Aorta (tissue), 5 donors: ENCODE results near the gene MYL5. TPM values are rescaled to one million over a fixed set of nuclear protein-coding genes. Genes with fewer than 3 reads are reported as not detected.
A peak's percentile ranks its signal among the peaks of the same experiment; 100 is the strongest.
"Not testable (repeated sequence)": the region's sequence is repeated elsewhere in the genome, so short reads cannot be mapped to it uniquely, and the experiment has no call there.

Experiments used
- ATAC-seq: fragments of 200-7000 bp; cut with Tn5 transposase; one replicate; pipeline ENCODE4 v1.9.1; 2022; ENCODE audit warnings: moderate library complexity; ENCODE audit not compliant: low FRiP score
- DNase-seq, 2 donors: peaks; one replicate each; pipeline ENCODE4 v3.0.0-alpha.2; 2020
- H3K27ac ChIP-seq, 2 donors: one replicate each; pipeline ENCODE4 v1.5.1; 2013; ENCODE audit warnings: low read length in 2 of 2, mild to moderate bottlenecking in 2 of 2, moderate library complexity in 2 of 2, control low read depth in 1 of 2, inconsistent platforms in 1 of 2, low read depth in 1 of 2
- H3K27me3 ChIP-seq, 2 donors: one replicate each; pipeline ENCODE4 v1.6.1; 2013; ENCODE audit warnings: control low read depth in 1 of 2, low read length in 1 of 2, mild to moderate bottlenecking in 1 of 2, moderate library complexity in 1 of 2; ENCODE audit not compliant: insufficient read depth in 2 of 2, control insufficient read depth in 1 of 2
- H3K36me3 ChIP-seq, 2 donors: one replicate each; pipeline ENCODE4 v1.6.1; 2013; ENCODE audit warnings: control low read depth in 1 of 2, low read length in 1 of 2, mild to moderate bottlenecking in 1 of 2; ENCODE audit not compliant: insufficient read depth in 2 of 2, control insufficient read depth in 1 of 2
- H3K4me1 ChIP-seq, 2 donors: one replicate each; pipeline ENCODE4 v1.6.1; 2013; ENCODE audit warnings: low read length in 2 of 2, control low read depth in 1 of 2, mild to moderate bottlenecking in 1 of 2, moderate library complexity in 1 of 2; ENCODE audit not compliant: insufficient read depth in 2 of 2, control insufficient read depth in 1 of 2
- H3K4me3 ChIP-seq, 2 donors: one replicate each; pipeline ENCODE4 v1.5.1; 2013; ENCODE audit warnings: low read length in 2 of 2, control low read depth in 1 of 2, mild to moderate bottlenecking in 1 of 2
- H3K9me3 ChIP-seq: one replicate; pipeline ENCODE4 v1.6.1; 2013; ENCODE audit warnings: mild to moderate bottlenecking, low read length; ENCODE audit not compliant: control insufficient read depth
- WGBS, 2 donors: extraction: QIAGEN DNeasy Blood & Tissue Kit; methylation state at CpG; one replicate each; pipeline ENCODE4 v1.1.7; 2013; 5-methylcytosine and 5-hydroxymethylcytosine counted together
- intact Hi-C, 2 donors: fragments of 100-400 bp; cut with DNase I; formaldehyde crosslinking; loops; one replicate each; pipeline versions ENCODE4 v1.14.2 to v1.15.0; 2022
- polyA plus RNA-seq, 2 donors: library from polyadenylated mRNA; stranded (reverse); fragments of 200-250 nt; gene quantifications; one replicate each; pipeline ENCODE4 v1.2.3, GENCODE V29; 2013
- total RNA-seq, 2 donors: library from RNA; stranded (reverse); fragmentation: NEBNext Ultra II Directional; extraction: Animal tissue kit (Norgen Biotek cat#: 25700); gene quantifications; one replicate each; pipeline ENCODE4 v1.2.1, GENCODE V29; 2021
- donor health status: healthy with polysubstance abuse.
- donor health status: Bipolar disorder and iron deficiency.
- donor health status: DM: no; HTN: no; CAD: no.
- donor health status: DM: no; HTN: no; CAD: no.
- donor health status: DM: yes; HTN: yes; CAD: no.

MYL5 gene
- total and polyA plus RNA-seq, 4 donors: 5.7 to 19.8 (median 13.4) TPM

- no peaks in the 10 kb centered on the region for H3K9me3 ChIP-seq
- intact Hi-C loops: loop anchor here in 1 of 2 donors (10.0 kb wide), 1 partner anchor 80 kb away; no protein-coding TSS in a partner anchor
- H3K4me3 ChIP-seq: no peak overlapping the region
- no peak for ATAC-seq
- DNase-seq: no peak
- H3K4me1 ChIP-seq: no peaks in the 10 kb centered on the region
- no peaks in the 10 kb centered on the region for H3K27me3 ChIP-seq
- 95 to 100% methylated on average over 1 of the region's 1 CpG for WGBS, 2 donors
- no peak overlapping the region for H3K27ac ChIP-seq
- H3K36me3 ChIP-seq: no peaks in the 10 kb centered on the region
Observed at GRCh38 chr4:704971-705277, 30.6 kb downstream of the MYL5 start.

- Histone ChIP-seq H3K9me3 (no peaks in the 10 kb centered on the region), H3K4me3 (peak within 1 kb of the TSS; percentile 74 to 86), H3K27ac (no peak within 1 kb of the TSS), H3K4me1 (no peaks in the 10 kb centered on the region), H3K36me3 (no peaks in the 10 kb centered on the region), H3K27me3 (no peaks in the 10 kb centered on the region)
- 2 to 3% methylated on average over 77 to 82 of the region's 82 CpGs for WGBS, 2 donors
- intact Hi-C loops: loop anchor here in 1 of 2 donors (10.0 kb wide), 1 partner anchor 79 kb away; no protein-coding TSS in a partner anchor
- DNase-seq (peak; percentile 98 to 100), ATAC-seq (peak; percentile 97)
Observed at GRCh38 chr4:705278-706082, 31.1 kb downstream of the MYL5 start, which contains the start of gene PCGF3. PCGF3 (plus strand) TSS chr4:705832; CDS start chr4:733681, 27,849 bp downstream.

- WGBS, 2 donors: 2 to 4% methylated on average over 21 of the region's 21 CpGs
- H3K4me3 ChIP-seq: peak overlapping the region; percentile 74 to 86
- H3K9me3 ChIP-seq, H3K27me3 ChIP-seq, H3K36me3 ChIP-seq, DNase-seq, ATAC-seq, H3K4me1 ChIP-seq, H3K27ac ChIP-seq: not testable (repeated sequence)
- intact Hi-C loops: loop anchor here in 1 of 2 donors (10.0 kb wide), 1 partner anchor 79 kb away; no protein-coding TSS in a partner anchor
Observed at GRCh38 chr4:706083-706633, 31.8 kb downstream of the MYL5 start.

- no peaks in the 10 kb centered on the region for H3K4me1 ChIP-seq
- WGBS, 2 donors: 48 to 51% methylated on average over 20 to 21 of the region's 21 CpGs
- no peaks in the 10 kb centered on the region for H3K9me3 ChIP-seq
- intact Hi-C loops: loop anchor here in 1 of 2 donors (10.0 kb wide), 1 partner anchor 78 kb away; no protein-coding TSS in a partner anchor
- H3K27me3 ChIP-seq: no peaks in the 10 kb centered on the region
- DNase-seq: no peak
- H3K36me3 ChIP-seq: no peaks in the 10 kb centered on the region
- no peak overlapping the region for H3K27ac ChIP-seq
- H3K4me3 ChIP-seq: no peak overlapping the region
- ATAC-seq: no peak
Observed at GRCh38 chr4:706834-707598, 32.7 kb downstream of the MYL5 start.

GRCh38 chr4:707929-708630 lies 33.7 kb downstream of the MYL5 start:
- H3K4me3 ChIP-seq: no peak overlapping the region
- H3K9me3 ChIP-seq: no peaks in the 10 kb centered on the region
- DNase-seq (no peak), ATAC-seq (no peak)
- intact Hi-C loops: loop anchor here in 1 of 2 donors (10.0 kb wide), 1 partner anchor 77 kb away; no protein-coding TSS in a partner anchor
- H3K36me3 ChIP-seq: no peaks in the 10 kb centered on the region
- H3K4me1 ChIP-seq: no peaks in the 10 kb centered on the region
- WGBS, 2 donors: 88 to 92% methylated on average over 9 to 11 of the region's 11 CpGs
- H3K27me3 ChIP-seq: no peaks in the 10 kb centered on the region
- no peak overlapping the region for H3K27ac ChIP-seq

- intact Hi-C loops: loop anchor here in 1 of 2 donors (10.0 kb wide), 1 partner anchor 76 kb away; no protein-coding TSS in a partner anchor
- DNase-seq (no peak), ATAC-seq (no peak)
- Histone ChIP-seq H3K27me3 (no peaks in the 10 kb centered on the region), H3K36me3 (no peaks in the 10 kb centered on the region), H3K4me1 (no peaks in the 10 kb centered on the region), H3K27ac (no peak overlapping the region), H3K4me3 (no peak overlapping the region), H3K9me3 (no peaks in the 10 kb centered on the region)
- 85 to 91% methylated on average over 6 of the region's 6 CpGs for WGBS, 2 donors
Observed at GRCh38 chr4:708631-708933, 34.2 kb downstream of the MYL5 start.

- intact Hi-C loops: loop anchor here in 1 of 2 donors (10.0 kb wide), 1 partner anchor 75 kb away; no protein-coding TSS in a partner anchor
- no peak overlapping the region for H3K27ac ChIP-seq
- 96 to 97% methylated on average over 6 of the region's 6 CpGs for WGBS, 2 donors
- H3K27me3 ChIP-seq: no peaks in the 10 kb centered on the region
- ATAC-seq: no peak
- DNase-seq: no peak
- H3K4me1 ChIP-seq: no peaks in the 10 kb centered on the region
- H3K4me3 ChIP-seq: no peak overlapping the region
- no peaks in the 10 kb centered on the region for H3K36me3 ChIP-seq
- H3K9me3 ChIP-seq: no peaks in the 10 kb centered on the region
Observed at GRCh38 chr4:709348-709747, 35.0 kb downstream of the MYL5 start.

- Histone ChIP-seq H3K27me3 (no peaks in the 10 kb centered on the region), H3K9me3 (no peaks in the 10 kb centered on the region), H3K4me1 (no peaks in the 10 kb centered on the region), H3K36me3 (no peaks in the 10 kb centered on the region), H3K27ac (no peak overlapping the region), H3K4me3 (no peak overlapping the region)
- WGBS, 2 donors: 80 to 86% methylated on average over 9 of the region's 9 CpGs
- no peak for DNase-seq
- intact Hi-C loops: no loop called here
- ATAC-seq: no peak
Observed at GRCh38 chr4:710116-710515, 35.8 kb downstream of the MYL5 start.
